AG09309 (cell line): ENCODE results near the gene LRP1B.

Experiments
- DNase-seq: peaks from one replicate; pipeline ENCODE4 v3.0.0-alpha.2; 2010; ENCODE audit warnings: low read depth
- H3K4me3 ChIP-seq: 2 replicates; pipeline ENCODE4 v1.5.1; 2011; ENCODE audit warnings: mild to moderate bottlenecking, low read depth, low read length, moderate library complexity; ENCODE audit not compliant: control insufficient read depth
- TF ChIP-seq, protein P1 (sequence below): IDR thresholded peaks from 2 replicates; pipeline ENCODE4 v1.5.1; 2011; ENCODE audit warnings: mild to moderate bottlenecking, low read depth, low read length, inconsistent platforms; ENCODE audit not compliant: insufficient read depth, control insufficient read depth; ENCODE audit errors: missing control alignments

The LRP1B gene

DNA sequence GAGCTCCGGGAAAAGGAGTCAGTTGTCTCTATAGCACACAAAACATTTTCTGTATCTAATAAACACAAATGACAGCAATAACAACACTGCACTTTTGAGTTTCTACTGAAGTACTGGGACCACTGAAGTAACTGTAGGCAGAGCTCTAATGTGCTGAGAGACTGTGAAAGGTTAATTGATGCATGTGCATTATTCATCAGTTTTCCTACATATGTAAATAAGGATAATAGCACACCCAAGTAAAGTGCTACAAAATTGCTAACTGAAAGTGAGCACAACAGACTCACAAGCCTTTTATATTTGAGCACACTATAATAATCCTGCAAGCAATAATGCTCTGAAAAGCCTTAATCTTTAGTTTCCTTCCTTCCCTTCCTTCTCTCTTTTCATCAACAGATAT, 1051.6 kb downstream of the LRP1B start:
- TF ChIP-seq, protein P1, sequence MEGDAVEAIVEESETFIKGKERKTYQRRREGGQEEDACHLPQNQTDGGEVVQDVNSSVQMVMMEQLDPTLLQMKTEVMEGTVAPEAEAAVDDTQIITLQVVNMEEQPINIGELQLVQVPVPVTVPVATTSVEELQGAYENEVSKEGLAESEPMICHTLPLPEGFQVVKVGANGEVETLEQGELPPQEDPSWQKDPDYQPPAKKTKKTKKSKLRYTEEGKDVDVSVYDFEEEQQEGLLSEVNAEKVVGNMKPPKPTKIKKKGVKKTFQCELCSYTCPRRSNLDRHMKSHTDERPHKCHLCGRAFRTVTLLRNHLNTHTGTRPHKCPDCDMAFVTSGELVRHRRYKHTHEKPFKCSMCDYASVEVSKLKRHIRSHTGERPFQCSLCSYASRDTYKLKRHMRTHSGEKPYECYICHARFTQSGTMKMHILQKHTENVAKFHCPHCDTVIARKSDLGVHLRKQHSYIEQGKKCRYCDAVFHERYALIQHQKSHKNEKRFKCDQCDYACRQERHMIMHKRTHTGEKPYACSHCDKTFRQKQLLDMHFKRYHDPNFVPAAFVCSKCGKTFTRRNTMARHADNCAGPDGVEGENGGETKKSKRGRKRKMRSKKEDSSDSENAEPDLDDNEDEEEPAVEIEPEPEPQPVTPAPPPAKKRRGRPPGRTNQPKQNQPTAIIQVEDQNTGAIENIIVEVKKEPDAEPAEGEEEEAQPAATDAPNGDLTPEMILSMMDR: no peak
- no peak for DNase-seq
- no peak overlapping the region for H3K4me3 ChIP-seq

DNA sequence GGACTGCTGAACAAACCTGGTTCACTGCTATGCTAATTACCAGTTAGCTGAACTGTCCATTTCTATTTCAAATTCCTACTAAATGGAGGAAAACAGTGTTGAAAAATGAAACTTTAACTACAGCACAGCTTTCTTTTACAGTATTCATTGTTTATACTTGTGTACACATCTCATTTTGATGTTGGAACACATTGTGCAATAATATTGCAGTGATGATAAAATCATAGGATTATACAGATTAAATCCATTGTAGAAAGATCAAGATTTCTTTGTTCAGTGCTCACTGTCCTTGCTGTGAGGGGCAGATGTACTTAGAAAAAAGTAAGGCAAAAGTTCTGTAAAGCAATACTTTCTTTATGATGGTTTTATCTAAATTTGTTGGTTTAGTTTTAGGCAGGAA, 1055.1 kb downstream of the LRP1B start:
- no peak for DNase-seq
- TF ChIP-seq, protein P1: no peak

DNA sequence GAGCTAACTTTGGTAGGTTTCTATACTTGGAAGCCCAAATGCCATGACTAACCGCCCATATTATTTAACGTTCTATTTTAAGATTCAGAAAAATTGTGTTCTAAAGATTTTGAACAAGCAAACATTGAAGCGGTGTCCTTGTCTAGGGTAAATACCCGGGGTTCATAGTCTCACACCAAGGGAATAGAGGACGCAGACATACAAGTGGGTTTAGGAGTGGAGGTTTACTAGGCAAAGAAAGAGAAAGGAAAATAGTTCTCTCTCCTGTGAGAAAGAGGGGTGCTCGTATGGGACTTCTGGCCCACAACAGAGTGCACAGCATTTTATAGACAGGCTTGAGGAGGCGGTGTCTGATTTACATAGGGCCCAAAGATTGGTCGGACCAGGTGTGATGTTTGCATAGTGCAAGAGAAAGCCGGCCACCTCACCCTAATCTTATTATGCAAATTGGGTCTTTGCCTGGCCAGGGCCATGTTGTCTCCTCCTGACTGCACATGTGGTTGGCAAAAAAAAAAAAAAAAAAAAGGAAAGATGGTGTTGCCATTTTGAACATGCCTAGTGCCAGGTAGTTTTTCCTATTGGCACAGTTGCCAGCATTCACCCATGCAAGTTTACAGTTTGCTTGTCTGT, 1062.6 kb downstream of the LRP1B start:
- H3K4me3 ChIP-seq: no peak overlapping the region
- no peak for DNase-seq
- TF ChIP-seq, protein P1: no peak

More for the DNA sequence above, 1055.1 kb downstream of the LRP1B start:
- no peak overlapping the region for H3K4me3 ChIP-seq

DNA sequence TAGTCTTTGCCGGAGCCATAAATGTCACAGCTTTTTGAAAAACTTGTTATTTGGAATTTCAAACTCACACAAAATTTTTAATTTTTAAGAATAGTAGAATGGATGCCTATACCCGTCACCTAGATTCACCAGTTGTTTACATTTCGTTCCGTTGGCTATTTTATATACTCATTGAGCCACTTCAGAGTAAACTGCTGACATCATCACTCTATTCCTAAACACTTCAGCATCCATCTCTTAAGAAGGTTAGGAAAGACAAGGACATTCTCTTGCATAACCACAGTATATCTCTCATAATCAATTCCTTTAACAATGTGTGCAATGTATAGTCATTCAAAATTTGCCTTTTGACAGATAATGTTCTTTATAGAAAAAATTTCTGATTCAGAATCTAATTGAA, 1065.8 kb downstream of the LRP1B start:
- no peak overlapping the region for H3K4me3 ChIP-seq
- no peak for DNase-seq
- TF ChIP-seq, protein P1: no peak

DNA sequence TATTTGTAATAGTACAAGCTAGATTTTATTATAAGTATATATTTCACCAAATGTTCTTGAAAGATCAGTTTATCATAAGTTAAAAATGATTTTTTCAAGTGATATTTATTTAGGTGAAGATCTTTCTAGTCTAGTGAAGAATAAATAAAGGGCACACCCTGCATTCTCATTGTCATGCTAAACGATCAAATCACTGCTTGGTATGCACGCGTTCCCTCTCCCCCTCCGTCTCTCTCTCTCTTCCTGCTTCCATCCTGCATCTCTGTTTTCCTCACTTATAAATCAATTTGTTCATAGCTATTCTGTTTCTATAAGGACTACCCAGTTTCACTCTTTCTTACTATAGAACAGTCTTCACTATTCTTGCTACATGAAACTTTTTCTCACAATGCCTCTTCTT, 1067.4 kb downstream of the LRP1B start:
- DNase-seq: no peak
- H3K4me3 ChIP-seq: no peak overlapping the region
- TF ChIP-seq, protein P1: no peak

DNA sequence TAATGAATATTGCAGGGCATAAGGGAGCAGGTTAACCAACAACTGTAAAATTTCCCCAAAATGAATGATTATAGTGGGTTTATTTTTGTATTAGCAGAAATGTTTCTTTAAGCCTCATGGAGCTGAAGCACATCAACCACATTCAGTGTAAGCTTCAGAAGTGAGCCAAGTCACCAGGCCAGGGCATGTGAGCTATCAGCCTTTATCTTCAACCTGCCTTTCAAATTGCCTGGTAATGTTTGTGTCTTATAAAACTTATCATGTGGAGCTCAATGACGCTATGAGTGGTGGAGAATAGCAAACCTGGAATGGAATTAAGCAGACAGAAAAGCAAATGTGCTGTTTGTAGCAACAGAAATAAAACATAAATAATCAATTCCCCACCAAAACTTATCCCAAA, 1068.4 kb downstream of the LRP1B start:
- no peak overlapping the region for H3K4me3 ChIP-seq
- no peak for DNase-seq
- TF ChIP-seq, protein P1: no peak
